ENCODE measurements around the gene MTERF4.

- TF ChIP-seq CTCF (IDR thresholded peaks at IDR 0.05; ENCODE audit: control extremely low read depth in 1 of 3, insufficient read depth in 1 of 3, low read depth in 1 of 3, low read length in 3 of 3) (no peak), EP300 (IDR thresholded peaks at IDR 0.05; ENCODE audit: borderline replicate concordance in 1 of 2, low read depth in 2 of 2, low read length in 2 of 2) (no peak), TEAD4 (IDR thresholded peaks at IDR 0.05; ENCODE audit: low read depth, low read length) (no peak), HDAC6 (IDR thresholded peaks at IDR 0.05; ENCODE audit: low read depth, low read length) (no peak), USF2 (IDR thresholded peaks at IDR 0.05; ENCODE audit: low read length) (no peak; the same call in 1 of the 2 replicates), SP1 (IDR thresholded peaks at IDR 0.05; ENCODE audit: low read depth, low read length) (no peak), BRCA1 (IDR thresholded peaks at IDR 0.05; ENCODE audit: low read depth, low read length) (no peak), POLR2AphosphoS5 (IDR thresholded peaks at IDR 0.05; ENCODE audit: low read depth, low read length) (no peak)
These were observed 48.8 kb upstream of the MTERF4 start for GRCh38 chr2:241150660-241151530.

Data from H1 (cell line).